H4 (cell line): ENCODE measurements around the gene ZNF768. TPM values are rescaled to one million over a fixed set of nuclear protein-coding genes. Genes with fewer than 3 reads are reported as not detected.
A peak's percentile ranks its signal among the peaks of the same experiment; 100 is the strongest.
"Not testable (repeated sequence)": the region's sequence is repeated elsewhere in the genome, so short reads cannot be mapped to it uniquely, and the experiment has no call there.

ENCODE experiments used
- DNase-seq: peaks from one replicate; pipeline ENCODE4 v3.0.0-alpha.2; 2015; ENCODE audit warnings: low spot score
- total RNA-seq: library from RNA; depleted of rRNA; stranded (reverse); fragments of >200 nt; shearing (Covaris generic); gene quantifications from 2 replicates; pipeline ENCODE4 v1.2.3, GENCODE V29; 2014

Gene ZNF768
- total RNA-seq, 1 experiment from 2014 or later: 22.7 TPM

GRCh38 chr16:30533146-30533522 lies 6.8 kb upstream of the ZNF768 start:
- no peak for DNase-seq

- DNase-seq: no peak
Measured at GRCh38 chr16:30532285-30533145, 6.1 kb upstream of the ZNF768 start.

GRCh38 chr16:30530163-30531037 lies 4.0 kb upstream of the ZNF768 start:
- no peak for DNase-seq

- DNase-seq: no peak
Measured at GRCh38 chr16:30528799-30529457, 2.6 kb upstream of the ZNF768 start.

- no peak for DNase-seq
Measured at GRCh38 chr16:30527635-30528178, 1.3 kb upstream of the ZNF768 start.

- peak; percentile 96 for DNase-seq
Measured at GRCh38 chr16:30526823-30527634, 663 bp upstream of the ZNF768 start.

- no peak for DNase-seq
Measured at GRCh38 chr16:30525844-30526136, 576 bp downstream of the ZNF768 start.

- DNase-seq: no peak
Measured at GRCh38 chr16:30524575-30525568, 1.5 kb downstream of the ZNF768 start.

- DNase-seq: no peak
Measured at GRCh38 chr16:30523768-30524574, 2.4 kb downstream of the ZNF768 start.

GRCh38 chr16:30522702-30523463 lies 3.5 kb downstream of the ZNF768 start:
- DNase-seq: not testable (repeated sequence)

GRCh38 chr16:30521873-30522641 lies 4.3 kb downstream of the ZNF768 start:
- no peak for DNase-seq

- no peak for DNase-seq
Measured at GRCh38 chr16:30521476-30521872, 4.9 kb downstream of the ZNF768 start.

GRCh38 chr16:30519120-30520049 lies 7.0 kb downstream of the ZNF768 start:
- no peak for DNase-seq

- no peak for DNase-seq
Measured at GRCh38 chr16:30518552-30518951, 7.8 kb downstream of the ZNF768 start.

GRCh38 chr16:30515275-30515674 lies 11.1 kb downstream of the ZNF768 start:
- DNase-seq: no peak

GRCh38 chr16:30511509-30511908 lies 14.9 kb downstream of the ZNF768 start:
- no peak for DNase-seq
